VCaP (cell line): ENCODE measurements around the gene ALDH1L2.

Source experiments
- H3K27ac ChIP-seq: fragments of 450-650 bp; 2 replicates; pipeline ENCODE4 v1.5.1; 2017
- TF ChIP-seq, protein P1 (sequence below): fragments of 450-650 bp; conservative IDR thresholded peaks from 2 replicates; pipeline ENCODE4 v1.5.1; 2017; ENCODE audit warnings: mild to moderate bottlenecking, moderate library complexity

The ALDH1L2 gene

DNA sequence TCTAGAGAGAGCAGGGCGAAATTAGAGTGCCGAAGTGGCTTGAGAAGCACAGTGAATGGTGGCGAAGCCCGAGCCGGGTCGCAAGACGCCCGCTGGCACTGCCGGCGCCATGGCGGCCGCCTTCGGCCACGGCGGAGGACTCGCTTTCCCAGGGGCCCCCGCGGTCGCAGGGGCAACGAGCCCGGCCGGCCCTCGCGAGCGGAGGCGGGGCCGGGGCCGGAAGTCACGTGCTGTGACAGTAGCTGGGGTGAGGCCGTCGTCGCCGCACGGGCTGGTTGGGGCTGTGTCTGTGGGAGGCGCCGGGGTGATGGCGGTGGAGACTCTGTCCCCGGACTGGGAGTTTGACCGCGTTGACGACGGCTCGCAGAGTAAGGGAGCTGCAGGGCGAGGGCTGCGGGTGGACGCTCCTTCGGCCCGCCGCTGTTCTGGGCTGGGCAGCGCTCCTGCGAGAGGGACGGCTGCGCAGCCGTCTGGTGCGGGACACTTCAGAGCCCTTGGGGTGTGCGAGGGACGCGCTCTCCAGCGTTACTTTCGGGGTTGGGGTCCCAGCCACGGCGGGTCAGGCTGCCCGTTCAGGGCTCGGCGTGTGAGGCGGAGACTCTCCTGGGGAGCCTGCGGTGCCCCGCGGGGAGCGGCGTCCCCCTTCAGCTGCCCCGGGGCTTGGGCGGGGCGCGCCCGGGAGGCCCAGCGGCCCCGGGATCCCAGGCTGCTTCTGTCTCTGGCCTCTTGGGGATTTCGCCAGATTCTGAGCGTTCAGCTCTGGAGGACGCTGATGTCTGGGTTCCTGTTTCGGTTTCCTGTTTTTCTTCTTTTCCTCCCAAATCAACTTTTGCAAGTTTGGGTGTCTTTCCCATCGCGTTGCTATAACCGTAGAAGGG, 23.5 kb upstream of the ALDH1L2 start, which contains the start of gene WASHC4:
WASHC4 (plus strand) TSS at position 238 of the 878 bp plus-strand sequence; CDS start at position 308, 70 bp downstream.
- peak within 1 kb of the TSS; percentile 86 for H3K27ac ChIP-seq
- TF ChIP-seq, protein P1, sequence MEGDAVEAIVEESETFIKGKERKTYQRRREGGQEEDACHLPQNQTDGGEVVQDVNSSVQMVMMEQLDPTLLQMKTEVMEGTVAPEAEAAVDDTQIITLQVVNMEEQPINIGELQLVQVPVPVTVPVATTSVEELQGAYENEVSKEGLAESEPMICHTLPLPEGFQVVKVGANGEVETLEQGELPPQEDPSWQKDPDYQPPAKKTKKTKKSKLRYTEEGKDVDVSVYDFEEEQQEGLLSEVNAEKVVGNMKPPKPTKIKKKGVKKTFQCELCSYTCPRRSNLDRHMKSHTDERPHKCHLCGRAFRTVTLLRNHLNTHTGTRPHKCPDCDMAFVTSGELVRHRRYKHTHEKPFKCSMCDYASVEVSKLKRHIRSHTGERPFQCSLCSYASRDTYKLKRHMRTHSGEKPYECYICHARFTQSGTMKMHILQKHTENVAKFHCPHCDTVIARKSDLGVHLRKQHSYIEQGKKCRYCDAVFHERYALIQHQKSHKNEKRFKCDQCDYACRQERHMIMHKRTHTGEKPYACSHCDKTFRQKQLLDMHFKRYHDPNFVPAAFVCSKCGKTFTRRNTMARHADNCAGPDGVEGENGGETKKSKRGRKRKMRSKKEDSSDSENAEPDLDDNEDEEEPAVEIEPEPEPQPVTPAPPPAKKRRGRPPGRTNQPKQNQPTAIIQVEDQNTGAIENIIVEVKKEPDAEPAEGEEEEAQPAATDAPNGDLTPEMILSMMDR, result no peak

DNA sequence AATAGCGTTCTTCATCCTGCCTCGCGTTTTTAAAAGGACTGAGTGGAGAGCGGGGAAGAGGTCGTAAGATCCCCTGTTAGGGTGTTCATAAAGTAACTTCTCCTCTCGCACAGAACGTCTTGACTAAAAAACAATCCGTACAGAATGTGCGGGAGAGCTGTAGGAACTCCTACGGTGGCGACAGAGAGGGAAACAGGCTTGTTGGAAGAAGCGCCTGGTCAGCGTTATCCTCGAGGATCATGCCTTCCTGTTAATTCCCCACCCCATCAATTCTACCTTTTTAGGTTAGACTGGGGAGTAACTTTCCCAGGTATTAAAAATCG, 22.9 kb upstream of the ALDH1L2 start:
- TF ChIP-seq, protein P1, result no peak
- H3K27ac ChIP-seq, result peak overlapping the region; percentile 86

DNA sequence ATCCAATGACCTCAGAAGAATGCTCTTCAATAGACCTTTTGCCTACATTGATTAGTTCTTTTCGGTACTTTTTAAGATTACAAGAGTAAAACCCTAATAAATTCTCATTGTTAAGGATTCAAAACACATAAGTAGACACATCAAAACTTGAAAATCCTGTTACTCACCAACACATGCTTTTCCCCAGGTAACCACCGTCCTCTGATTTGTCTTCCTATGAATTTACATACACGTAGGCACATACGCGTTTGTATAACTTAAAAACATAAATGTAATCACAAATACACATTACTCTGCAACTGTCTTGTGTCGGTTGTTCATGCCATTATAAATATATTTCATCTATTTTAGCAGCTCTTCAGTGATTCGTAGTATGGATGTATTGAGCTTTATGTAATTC, 22.4 kb upstream of the ALDH1L2 start:
- peak overlapping the region; percentile 86 for H3K27ac ChIP-seq
- TF ChIP-seq, protein P1, result no peak

DNA sequence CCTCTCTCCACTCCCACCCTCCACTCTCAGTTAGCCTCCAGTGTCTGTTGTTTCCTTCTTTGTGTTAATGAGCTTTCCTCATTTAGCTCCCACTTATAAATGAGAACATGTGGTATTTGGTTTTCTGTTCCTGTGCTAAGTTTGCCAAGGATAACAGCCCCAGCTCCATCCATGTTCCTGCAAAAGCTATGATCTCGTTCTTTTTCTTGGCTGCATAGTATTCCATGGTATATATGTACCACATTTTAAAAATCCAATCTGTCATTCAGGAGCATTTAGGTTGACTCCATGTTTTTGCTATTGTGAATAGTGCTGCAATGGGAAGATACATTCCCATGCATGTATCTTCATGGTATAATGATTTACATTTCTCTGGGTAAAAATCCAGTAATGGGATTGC, 20.5 kb upstream of the ALDH1L2 start:
- TF ChIP-seq, protein P1, result no peak
- no peak overlapping the region for H3K27ac ChIP-seq

DNA sequence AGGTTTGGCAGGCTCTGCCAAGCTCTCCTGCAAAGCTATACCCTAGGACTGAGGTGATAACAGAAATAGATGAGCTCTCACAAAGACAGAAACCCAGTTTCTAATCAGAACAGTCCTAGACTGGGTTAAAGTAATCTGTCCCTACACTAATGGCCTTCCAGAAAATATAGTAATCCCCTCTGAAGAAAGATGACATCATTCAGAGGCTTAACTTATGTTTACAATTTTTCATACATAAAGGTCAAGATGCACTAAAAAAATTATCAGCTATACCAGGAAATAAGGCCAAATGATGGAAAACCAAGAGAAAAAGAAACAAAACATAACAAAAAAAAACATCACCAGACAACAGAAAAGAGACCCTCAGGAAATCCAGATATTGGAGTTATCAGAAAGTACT, 18.4 kb upstream of the ALDH1L2 start:
- TF ChIP-seq, protein P1, result no peak
- no peak overlapping the region for H3K27ac ChIP-seq

DNA sequence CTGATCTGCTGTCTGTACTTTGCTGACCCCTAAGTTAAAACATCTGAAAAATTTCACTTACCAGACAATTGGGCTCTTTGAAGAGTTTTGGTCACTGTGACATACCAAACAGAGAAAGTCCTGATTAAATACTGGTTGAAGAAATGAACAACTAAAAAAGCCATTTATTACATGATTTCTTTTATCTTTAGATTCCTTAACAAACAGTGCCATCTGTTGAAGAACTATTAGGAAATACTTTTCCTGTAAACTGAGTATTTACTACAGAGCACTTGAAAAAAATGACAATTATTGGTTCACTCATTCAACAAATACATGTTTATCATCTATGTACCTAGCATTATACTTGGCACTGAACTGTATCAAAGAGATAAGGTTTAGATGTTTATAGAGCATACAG, 16.7 kb upstream of the ALDH1L2 start:
- TF ChIP-seq, protein P1, result peak; percentile 22; the same call in 1 of the 2 replicates
- H3K27ac ChIP-seq, result no peak overlapping the region

DNA sequence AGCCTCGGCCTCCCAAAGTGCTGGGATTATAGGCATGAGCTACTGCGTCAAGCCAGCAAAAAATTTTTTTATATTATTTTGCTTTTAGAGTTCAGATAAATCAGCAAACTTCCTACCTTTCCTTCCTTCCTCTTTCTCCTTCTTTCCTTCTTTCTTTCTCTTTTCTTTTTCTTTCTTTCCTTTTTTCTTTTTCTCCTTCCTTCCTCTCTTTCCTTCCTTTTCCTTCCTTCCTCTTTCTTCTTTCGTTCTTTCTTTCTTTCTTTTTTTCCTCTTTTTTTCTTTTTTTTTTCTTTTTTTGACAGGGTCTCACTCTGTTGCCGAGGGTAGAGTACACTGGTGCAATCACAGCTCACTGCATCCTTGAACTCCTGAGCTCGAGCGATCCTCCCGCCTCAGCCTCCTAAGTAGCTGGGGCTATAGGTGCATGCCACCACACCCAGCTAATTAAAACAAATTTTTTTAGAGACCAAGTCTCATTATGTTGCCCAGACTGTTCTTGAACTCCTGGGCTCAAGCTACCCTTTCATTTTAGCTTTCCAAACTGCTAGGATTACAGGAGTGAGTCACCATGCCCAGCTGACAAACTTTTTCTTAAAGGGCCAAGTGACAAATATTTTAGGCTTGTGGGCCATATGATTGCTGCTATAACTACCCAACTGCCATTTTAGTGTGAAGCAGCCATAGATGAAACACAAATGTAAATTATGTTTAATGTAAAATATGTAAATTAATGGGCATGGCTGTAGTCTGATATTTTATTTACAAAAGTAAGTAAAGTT, 16.1 kb upstream of the ALDH1L2 start:
- H3K27ac ChIP-seq, result no peak overlapping the region
- TF ChIP-seq, protein P1, result no peak
